ENCODE results near the gene METTL4.

DNA sequence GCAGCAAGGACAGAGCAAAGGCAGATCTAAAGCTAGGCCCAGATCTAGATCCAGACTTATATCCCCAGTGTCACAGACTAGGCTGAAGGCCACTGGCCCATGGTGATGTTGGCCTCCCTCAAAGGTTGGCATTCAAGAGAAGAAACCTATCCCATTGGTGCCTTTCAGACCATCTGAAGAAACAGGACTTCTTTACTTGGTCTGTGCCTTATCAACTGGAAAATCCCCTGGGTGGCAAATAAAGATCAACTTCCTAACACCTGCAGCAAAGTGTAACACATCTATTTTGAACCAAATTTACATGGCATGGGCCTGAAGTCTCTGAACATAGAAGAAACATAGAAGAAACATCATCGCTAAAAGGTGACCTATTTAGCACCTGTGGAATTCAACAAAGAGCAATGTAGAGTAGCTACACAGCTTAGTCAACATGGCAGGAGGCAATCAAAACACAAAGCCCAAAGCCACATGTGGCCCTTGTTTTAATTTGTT, 35.8 kb downstream of the METTL4 start:
- TF ChIP-seq EP300 (IDR thresholded peaks at IDR 0.05; ENCODE audit: borderline replicate concordance) (no peak), TCF12 (IDR thresholded peaks at IDR 0.05; ENCODE audit: low read depth) (no peak), CEBPB (IDR thresholded peaks at IDR 0.05) (no peak), TAF1 (IDR thresholded peaks at IDR 0.05; ENCODE audit: low read depth) (no peak), CREB1 (IDR thresholded peaks at IDR 0.05; ENCODE audit: low read depth) (no peak), FOXM1 (IDR thresholded peaks at IDR 0.05; ENCODE audit: borderline replicate concordance, low read depth) (no peak)
- TF ChIP-seq, protein P1, sequence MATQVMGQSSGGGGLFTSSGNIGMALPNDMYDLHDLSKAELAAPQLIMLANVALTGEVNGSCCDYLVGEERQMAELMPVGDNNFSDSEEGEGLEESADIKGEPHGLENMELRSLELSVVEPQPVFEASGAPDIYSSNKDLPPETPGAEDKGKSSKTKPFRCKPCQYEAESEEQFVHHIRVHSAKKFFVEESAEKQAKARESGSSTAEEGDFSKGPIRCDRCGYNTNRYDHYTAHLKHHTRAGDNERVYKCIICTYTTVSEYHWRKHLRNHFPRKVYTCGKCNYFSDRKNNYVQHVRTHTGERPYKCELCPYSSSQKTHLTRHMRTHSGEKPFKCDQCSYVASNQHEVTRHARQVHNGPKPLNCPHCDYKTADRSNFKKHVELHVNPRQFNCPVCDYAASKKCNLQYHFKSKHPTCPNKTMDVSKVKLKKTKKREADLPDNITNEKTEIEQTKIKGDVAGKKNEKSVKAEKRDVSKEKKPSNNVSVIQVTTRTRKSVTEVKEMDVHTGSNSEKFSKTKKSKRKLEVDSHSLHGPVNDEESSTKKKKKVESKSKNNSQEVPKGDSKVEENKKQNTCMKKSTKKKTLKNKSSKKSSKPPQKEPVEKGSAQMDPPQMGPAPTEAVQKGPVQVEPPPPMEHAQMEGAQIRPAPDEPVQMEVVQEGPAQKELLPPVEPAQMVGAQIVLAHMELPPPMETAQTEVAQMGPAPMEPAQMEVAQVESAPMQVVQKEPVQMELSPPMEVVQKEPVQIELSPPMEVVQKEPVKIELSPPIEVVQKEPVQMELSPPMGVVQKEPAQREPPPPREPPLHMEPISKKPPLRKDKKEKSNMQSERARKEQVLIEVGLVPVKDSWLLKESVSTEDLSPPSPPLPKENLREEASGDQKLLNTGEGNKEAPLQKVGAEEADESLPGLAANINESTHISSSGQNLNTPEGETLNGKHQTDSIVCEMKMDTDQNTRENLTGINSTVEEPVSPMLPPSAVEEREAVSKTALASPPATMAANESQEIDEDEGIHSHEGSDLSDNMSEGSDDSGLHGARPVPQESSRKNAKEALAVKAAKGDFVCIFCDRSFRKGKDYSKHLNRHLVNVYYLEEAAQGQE (IDR thresholded peaks at IDR 0.05; ENCODE audit: low read depth) = no peak
- TF ChIP-seq, protein P2, sequence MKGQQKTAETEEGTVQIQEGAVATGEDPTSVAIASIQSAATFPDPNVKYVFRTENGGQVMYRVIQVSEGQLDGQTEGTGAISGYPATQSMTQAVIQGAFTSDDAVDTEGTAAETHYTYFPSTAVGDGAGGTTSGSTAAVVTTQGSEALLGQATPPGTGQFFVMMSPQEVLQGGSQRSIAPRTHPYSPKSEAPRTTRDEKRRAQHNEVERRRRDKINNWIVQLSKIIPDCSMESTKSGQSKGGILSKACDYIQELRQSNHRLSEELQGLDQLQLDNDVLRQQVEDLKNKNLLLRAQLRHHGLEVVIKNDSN (IDR thresholded peaks at IDR 0.05) = no peak
- TF ChIP-seq, protein P3, sequence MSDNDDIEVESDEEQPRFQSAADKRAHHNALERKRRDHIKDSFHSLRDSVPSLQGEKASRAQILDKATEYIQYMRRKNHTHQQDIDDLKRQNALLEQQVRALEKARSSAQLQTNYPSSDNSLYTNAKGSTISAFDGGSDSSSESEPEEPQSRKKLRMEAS (IDR thresholded peaks at IDR 0.05) = no peak

Data from Ishikawa (cell line).